GM23338 (cell line): ENCODE data around the gene LIPT1. TPM values are rescaled to one million over a fixed set of nuclear protein-coding genes. Genes with fewer than 3 reads are reported as not detected.

Experiments used
- ATAC-seq: fragments of 200-7000 bp; cut with Tn5 transposase; 3 replicates; pipeline ENCODE4 v1.9.1; 2020
- DNase-seq: peaks from one replicate; pipeline ENCODE4 v3.0.0-alpha.2; 2015; ENCODE audit warnings: low spot score
- H2AFZ ChIP-seq: fragments of 200-600 bp; sonication (generic); 2 replicates; pipeline ENCODE4 v1.8.0; 2016; ENCODE audit warnings: antibody characterized with exemption, mild to moderate bottlenecking, moderate library complexity
- H3F3A ChIP-seq: fragments of 200-600 bp; sonication (generic); replicated peaks from 2 replicates; pipeline ENCODE4 v1.8.0; 2017; ENCODE audit warnings: antibody characterized with exemption, mixed run types, low read depth
- H3K27ac ChIP-seq: fragments of 200-600 bp; sonication (generic); 2 replicates; pipeline ENCODE4 v1.6.1; 2016; ENCODE audit warnings: low read depth
- H3K27me3 ChIP-seq: fragments of 200-600 bp; sonication (generic); 2 replicates; pipeline ENCODE4 v1.8.0; 2016; ENCODE audit warnings: mild to moderate bottlenecking, mixed run types, moderate library complexity; ENCODE audit not compliant: insufficient read depth
- H3K36me3 ChIP-seq: fragments of 200-600 bp; sonication (generic); 2 replicates; pipeline ENCODE4 v1.8.0; 2016; ENCODE audit warnings: mild to moderate bottlenecking; ENCODE audit not compliant: insufficient read depth
- H3K4me1 ChIP-seq: fragments of 200-600 bp; sonication (generic); 2 replicates; pipeline ENCODE4 v1.8.0; 2016; ENCODE audit warnings: mild to moderate bottlenecking, moderate library complexity; ENCODE audit not compliant: insufficient read depth
- H3K4me2 ChIP-seq: fragments of 200-600 bp; sonication (generic); 2 replicates; pipeline ENCODE4 v1.7.1; 2017; ENCODE audit warnings: mixed run types
- H3K4me3 ChIP-seq: fragments of 200-600 bp; sonication (generic); 2 replicates; pipeline ENCODE4 v1.6.1; 2016; ENCODE audit warnings: mixed run types
- H3K79me2 ChIP-seq: fragments of 200-600 bp; sonication (generic); replicated peaks from 2 replicates; pipeline ENCODE4 v1.8.0; 2017; ENCODE audit warnings: mild to moderate bottlenecking; ENCODE audit not compliant: insufficient read depth
- H3K9me2 ChIP-seq: fragments of 200-600 bp; sonication (generic); 2 replicates; pipeline ENCODE4 v1.8.0; 2017; ENCODE audit not compliant: insufficient read depth
- H4K20me1 ChIP-seq: fragments of 200-600 bp; sonication (generic); replicated peaks from 2 replicates; pipeline ENCODE4 v1.8.0; 2017; ENCODE audit warnings: mild to moderate bottlenecking; ENCODE audit not compliant: insufficient read depth
- H3K27ac Mint-ChIP-seq: 2 replicates; pipeline ENCODE4 v1.8.0; 2020; ENCODE audit warnings: inconsistent platforms, mild to moderate bottlenecking, moderate library complexity, mixed read lengths
- H3K27me3 Mint-ChIP-seq: 3 replicates; pipeline ENCODE4 v1.8.0; 2022; ENCODE audit warnings: low read depth, mild to moderate bottlenecking, moderate library complexity, mixed read lengths, inconsistent platforms; ENCODE audit not compliant: insufficient read depth, poor library complexity
- H3K36me3 Mint-ChIP-seq: 3 replicates; pipeline ENCODE4 v1.8.0; 2021; ENCODE audit warnings: low read depth, mild to moderate bottlenecking, inconsistent platforms, moderate library complexity, mixed read lengths
- H3K4me1 Mint-ChIP-seq: 3 replicates; pipeline ENCODE4 v1.8.0; 2020; ENCODE audit warnings: mild to moderate bottlenecking, inconsistent platforms, mixed read lengths
- H3K4me3 Mint-ChIP-seq: 3 replicates; pipeline ENCODE4 v1.8.0; 2021; ENCODE audit warnings: moderate library complexity, mild to moderate bottlenecking, inconsistent platforms, mixed read lengths
- H3K9me3 Mint-ChIP-seq: 3 replicates; pipeline ENCODE4 v1.8.0; 2020; ENCODE audit warnings: moderate library complexity, mild to moderate bottlenecking, inconsistent platforms, mixed read lengths
- CREB1 ChIP-seq: fragments of 250-450 bp; sonication (Bioruptor Pico); IDR thresholded peaks from 2 replicates; pipeline ENCODE4 v1.5.0; 2020; ENCODE audit warnings: low read depth, mild to moderate bottlenecking, moderate library complexity
- EZH2 ChIP-seq: fragments of 200-600 bp; sonication (generic); IDR thresholded peaks from one replicate; pipeline ENCODE4 v1.8.0; 2017; ENCODE audit warnings: antibody characterized with exemption, mild to moderate bottlenecking, low read depth; ENCODE audit not compliant: unreplicated experiment
- EZH2phosphoT487 ChIP-seq: fragments of 200-600 bp; sonication (generic); IDR thresholded peaks from one replicate; pipeline ENCODE4 v1.8.1; 2018; ENCODE audit warnings: antibody characterized with exemption; ENCODE audit not compliant: unreplicated experiment
- NANOG ChIP-seq: IDR thresholded peaks from 2 replicates; pipeline ENCODE4 v1.6.1; 2016; ENCODE audit warnings: antibody characterized with exemption, borderline replicate concordance
- POLR2AphosphoS5 ChIP-seq: IDR thresholded peaks from 2 replicates; pipeline ENCODE4 v1.6.1; 2016; ENCODE audit warnings: antibody characterized with exemption, low read depth
- STAT1 ChIP-seq: IDR thresholded peaks from one replicate; pipeline ENCODE4 v1.6.1; 2016; ENCODE audit warnings: antibody characterized with exemption; ENCODE audit not compliant: unreplicated experiment
- ZNF114 ChIP-seq: fragments of 250-450 bp; sonication (Bioruptor Pico); IDR thresholded peaks from 2 replicates; pipeline ENCODE4 v1.5.0; 2020; ENCODE audit warnings: mild to moderate bottlenecking, moderate library complexity
- ZNF331 ChIP-seq: fragments of 250-450 bp; sonication (Bioruptor Pico); IDR thresholded peaks from 2 replicates; pipeline ENCODE4 v1.5.0; 2020; ENCODE audit warnings: low read depth, mild to moderate bottlenecking, moderate library complexity
- polyA plus RNA-seq: library from polyadenylated mRNA; unstranded; fragments of >200 nt; fragmentation: Nextera tagmentation; extraction: Ambion mirVana; gene quantifications from 2 replicates; pipeline ENCODE4 v1.2.1, GENCODE V29; 2016
- total RNA-seq: library from RNA; depleted of rRNA; stranded (reverse); fragments of >200 nt; shearing (Covaris generic); gene quantifications from 2 replicates; pipeline ENCODE4 v1.2.3, GENCODE V29; 2014
- TF ChIP-seq, protein P1 (sequence below): fragments of 250-450 bp; sonication (Bioruptor Pico); IDR thresholded peaks from 2 replicates; pipeline ENCODE4 v1.5.0; 2020; ENCODE audit warnings: mild to moderate bottlenecking, moderate library complexity
- TF ChIP-seq, protein P2 (sequence below), 2 experiments: fragments of 200-600 bp in 1 of 2; sonication (generic) in 1 of 2; conservative IDR thresholded peaks; 2 replicates each; pipeline versions ENCODE4 v1.5.1 to v1.6.1; 2016 to 2017; ENCODE audit warnings: antibody characterized with exemption in 2 of 2, low read depth in 2 of 2, mild to moderate bottlenecking in 2 of 2, moderate library complexity in 1 of 2
- TF ChIP-seq, protein P3 (sequence below): IDR thresholded peaks from 2 replicates; pipeline ENCODE4 v1.6.1; 2016; ENCODE audit warnings: antibody characterized with exemption

Gene LIPT1
- total and polyA plus RNA-seq, 2 experiments from 2014 or later: 11.5 to 15.4 TPM

DNA sequence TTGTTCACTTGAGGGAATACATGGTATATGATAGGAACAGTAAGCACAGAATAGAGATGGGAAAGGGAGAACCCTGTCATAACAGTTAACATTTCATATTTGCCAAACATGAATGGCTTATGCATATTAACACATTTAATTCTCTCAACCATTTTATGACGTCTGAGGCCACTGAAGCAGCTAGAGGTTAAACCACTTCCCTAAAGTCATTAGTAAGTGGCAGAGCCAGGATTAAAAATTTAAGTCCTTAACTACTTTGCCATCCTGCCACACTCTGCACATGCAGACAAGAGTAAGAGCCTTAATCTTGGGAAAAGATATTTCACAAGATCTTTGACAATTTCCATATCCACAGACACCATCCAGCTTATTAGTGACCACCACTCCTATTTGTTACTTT, 2.1 kb downstream of the LIPT1 start (continued):
- TF ChIP-seq, protein P1, sequence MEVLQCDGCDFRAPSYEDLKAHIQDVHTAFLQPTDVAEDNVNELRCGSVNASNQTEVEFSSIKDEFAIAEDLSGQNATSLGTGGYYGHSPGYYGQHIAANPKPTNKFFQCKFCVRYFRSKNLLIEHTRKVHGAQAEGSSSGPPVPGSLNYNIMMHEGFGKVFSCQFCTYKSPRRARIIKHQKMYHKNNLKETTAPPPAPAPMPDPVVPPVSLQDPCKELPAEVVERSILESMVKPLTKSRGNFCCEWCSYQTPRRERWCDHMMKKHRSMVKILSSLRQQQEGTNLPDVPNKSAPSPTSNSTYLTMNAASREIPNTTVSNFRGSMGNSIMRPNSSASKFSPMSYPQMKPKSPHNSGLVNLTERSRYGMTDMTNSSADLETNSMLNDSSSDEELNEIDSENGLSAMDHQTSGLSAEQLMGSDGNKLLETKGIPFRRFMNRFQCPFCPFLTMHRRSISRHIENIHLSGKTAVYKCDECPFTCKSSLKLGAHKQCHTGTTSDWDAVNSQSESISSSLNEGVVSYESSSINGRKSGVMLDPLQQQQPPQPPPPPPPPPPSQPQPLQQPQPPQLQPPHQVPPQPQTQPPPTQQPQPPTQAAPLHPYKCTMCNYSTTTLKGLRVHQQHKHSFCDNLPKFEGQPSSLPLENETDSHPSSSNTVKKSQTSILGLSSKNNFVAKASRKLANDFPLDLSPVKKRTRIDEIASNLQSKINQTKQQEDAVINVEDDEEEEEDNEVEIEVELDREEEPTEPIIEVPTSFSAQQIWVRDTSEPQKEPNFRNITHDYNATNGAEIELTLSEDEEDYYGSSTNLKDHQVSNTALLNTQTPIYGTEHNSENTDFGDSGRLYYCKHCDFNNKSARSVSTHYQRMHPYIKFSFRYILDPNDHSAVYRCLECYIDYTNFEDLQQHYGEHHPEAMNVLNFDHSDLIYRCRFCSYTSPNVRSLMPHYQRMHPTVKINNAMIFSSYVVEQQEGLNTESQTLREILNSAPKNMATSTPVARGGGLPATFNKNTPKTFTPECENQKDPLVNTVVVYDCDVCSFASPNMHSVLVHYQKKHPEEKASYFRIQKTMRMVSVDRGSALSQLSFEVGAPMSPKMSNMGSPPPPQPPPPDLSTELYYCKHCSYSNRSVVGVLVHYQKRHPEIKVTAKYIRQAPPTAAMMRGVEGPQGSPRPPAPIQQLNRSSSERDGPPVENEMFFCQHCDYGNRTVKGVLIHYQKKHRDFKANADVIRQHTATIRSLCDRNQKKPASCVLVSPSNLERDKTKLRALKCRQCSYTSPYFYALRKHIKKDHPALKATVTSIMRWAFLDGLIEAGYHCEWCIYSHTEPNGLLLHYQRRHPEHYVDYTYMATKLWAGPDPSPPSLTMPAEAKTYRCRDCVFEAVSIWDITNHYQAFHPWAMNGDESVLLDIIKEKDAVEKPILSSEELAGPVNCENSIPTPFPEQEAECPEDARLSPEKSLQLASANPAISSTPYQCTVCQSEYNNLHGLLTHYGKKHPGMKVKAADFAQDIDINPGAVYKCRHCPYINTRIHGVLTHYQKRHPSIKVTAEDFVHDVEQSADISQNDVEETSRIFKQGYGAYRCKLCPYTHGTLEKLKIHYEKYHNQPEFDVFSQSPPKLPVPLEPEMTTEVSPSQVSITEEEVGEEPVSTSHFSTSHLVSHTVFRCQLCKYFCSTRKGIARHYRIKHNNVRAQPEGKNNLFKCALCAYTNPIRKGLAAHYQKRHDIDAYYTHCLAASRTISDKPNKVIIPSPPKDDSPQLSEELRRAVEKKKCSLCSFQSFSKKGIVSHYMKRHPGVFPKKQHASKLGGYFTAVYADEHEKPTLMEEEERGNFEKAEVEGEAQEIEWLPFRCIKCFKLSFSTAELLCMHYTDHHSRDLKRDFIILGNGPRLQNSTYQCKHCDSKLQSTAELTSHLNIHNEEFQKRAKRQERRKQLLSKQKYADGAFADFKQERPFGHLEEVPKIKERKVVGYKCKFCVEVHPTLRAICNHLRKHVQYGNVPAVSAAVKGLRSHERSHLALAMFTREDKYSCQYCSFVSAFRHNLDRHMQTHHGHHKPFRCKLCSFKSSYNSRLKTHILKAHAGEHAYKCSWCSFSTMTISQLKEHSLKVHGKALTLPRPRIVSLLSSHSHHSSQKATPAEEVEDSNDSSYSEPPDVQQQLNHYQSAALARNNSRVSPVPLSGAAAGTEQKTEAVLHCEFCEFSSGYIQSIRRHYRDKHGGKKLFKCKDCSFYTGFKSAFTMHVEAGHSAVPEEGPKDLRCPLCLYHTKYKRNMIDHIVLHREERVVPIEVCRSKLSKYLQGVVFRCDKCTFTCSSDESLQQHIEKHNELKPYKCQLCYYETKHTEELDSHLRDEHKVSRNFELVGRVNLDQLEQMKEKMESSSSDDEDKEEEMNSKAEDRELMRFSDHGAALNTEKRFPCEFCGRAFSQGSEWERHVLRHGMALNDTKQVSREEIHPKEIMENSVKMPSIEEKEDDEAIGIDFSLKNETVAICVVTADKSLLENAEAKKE: no peak
- TF ChIP-seq EZH2: no peak
- TF ChIP-seq STAT1: no peak
- no peak for TF ChIP-seq ZNF331
- TF ChIP-seq POLR2AphosphoS5: no peak

DNA sequence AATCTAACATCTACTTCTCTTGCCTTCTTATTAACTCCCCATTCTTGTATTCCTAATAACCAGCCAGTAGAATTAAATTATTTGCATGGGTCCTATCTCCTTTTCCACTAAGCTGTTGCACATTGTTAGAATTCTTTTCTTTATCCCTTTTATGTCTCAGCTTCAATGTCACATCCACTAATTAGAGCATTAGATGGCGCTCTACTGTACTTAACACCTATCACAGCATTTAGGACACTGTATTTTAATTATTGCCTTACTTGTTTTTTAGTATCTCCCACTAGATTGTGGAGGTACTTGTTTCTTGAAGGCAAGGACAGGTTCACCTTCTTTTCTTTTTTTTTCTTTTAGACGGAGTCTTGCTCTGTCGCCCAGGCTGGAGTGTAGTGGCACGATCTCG, 3.8 kb downstream of the LIPT1 start:
- 0 out of 2 replicates have a peak, but pooled peaks cover 4% of the 10 kb centered on the region for H4K20me1 ChIP-seq
- TF ChIP-seq ZNF331 (no peak), NANOG (no peak), EZH2phosphoT487 (no peak), POLR2AphosphoS5 (no peak), ZNF114 (CRISPR knock-in tag) (no peak), CREB1 (CRISPR knock-in tag) (no peak)
- TF ChIP-seq, protein P2, sequence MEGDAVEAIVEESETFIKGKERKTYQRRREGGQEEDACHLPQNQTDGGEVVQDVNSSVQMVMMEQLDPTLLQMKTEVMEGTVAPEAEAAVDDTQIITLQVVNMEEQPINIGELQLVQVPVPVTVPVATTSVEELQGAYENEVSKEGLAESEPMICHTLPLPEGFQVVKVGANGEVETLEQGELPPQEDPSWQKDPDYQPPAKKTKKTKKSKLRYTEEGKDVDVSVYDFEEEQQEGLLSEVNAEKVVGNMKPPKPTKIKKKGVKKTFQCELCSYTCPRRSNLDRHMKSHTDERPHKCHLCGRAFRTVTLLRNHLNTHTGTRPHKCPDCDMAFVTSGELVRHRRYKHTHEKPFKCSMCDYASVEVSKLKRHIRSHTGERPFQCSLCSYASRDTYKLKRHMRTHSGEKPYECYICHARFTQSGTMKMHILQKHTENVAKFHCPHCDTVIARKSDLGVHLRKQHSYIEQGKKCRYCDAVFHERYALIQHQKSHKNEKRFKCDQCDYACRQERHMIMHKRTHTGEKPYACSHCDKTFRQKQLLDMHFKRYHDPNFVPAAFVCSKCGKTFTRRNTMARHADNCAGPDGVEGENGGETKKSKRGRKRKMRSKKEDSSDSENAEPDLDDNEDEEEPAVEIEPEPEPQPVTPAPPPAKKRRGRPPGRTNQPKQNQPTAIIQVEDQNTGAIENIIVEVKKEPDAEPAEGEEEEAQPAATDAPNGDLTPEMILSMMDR (conservative IDR thresholded peaks at IDR 0.05; ENCODE audit: low read depth in 2 of 2): peak; percentile 42 to 51
- TF ChIP-seq, protein P3, sequence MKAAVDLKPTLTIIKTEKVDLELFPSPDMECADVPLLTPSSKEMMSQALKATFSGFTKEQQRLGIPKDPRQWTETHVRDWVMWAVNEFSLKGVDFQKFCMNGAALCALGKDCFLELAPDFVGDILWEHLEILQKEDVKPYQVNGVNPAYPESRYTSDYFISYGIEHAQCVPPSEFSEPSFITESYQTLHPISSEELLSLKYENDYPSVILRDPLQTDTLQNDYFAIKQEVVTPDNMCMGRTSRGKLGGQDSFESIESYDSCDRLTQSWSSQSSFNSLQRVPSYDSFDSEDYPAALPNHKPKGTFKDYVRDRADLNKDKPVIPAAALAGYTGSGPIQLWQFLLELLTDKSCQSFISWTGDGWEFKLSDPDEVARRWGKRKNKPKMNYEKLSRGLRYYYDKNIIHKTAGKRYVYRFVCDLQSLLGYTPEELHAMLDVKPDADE: no peak
- no peaks in the 10 kb centered on the region for H3K27me3 ChIP-seq
- peaks cover 8% of the 10 kb centered on the region for H3K36me3 ChIP-seq
- ATAC-seq: no peak
- no peak overlapping the region for H3K27ac ChIP-seq
- no peak overlapping the region for H2AFZ ChIP-seq
- peaks cover 16% of the 10 kb centered on the region for H3K4me1 Mint-ChIP-seq
- H3K4me3 Mint-ChIP-seq: no peak overlapping the region
- H3K9me2 ChIP-seq: no peaks in the 10 kb centered on the region
- peak; percentile 56 for DNase-seq
- H3K36me3 Mint-ChIP-seq: peaks cover 18% of the 10 kb centered on the region
- no peak overlapping the region for H3K4me2 ChIP-seq
- peaks cover 16% of the 10 kb centered on the region for H3K79me2 ChIP-seq
- no peak overlapping the region for H3K4me3 ChIP-seq
- peaks cover 4% of the 10 kb centered on the region for H3K27me3 Mint-ChIP-seq
- H3K9me3 Mint-ChIP-seq: no peaks in the 10 kb centered on the region
- H3K4me1 ChIP-seq: peaks cover 14% of the 10 kb centered on the region
- H3K27ac Mint-ChIP-seq: no peak overlapping the region
- no peaks in the 10 kb centered on the region for H3F3A ChIP-seq
